Midbrain (tissue), 1 donor: ENCODE data around the gene TMEM218.
"Not testable (repeated sequence)": the region's sequence is repeated elsewhere in the genome, so short reads cannot be mapped to it uniquely, and the experiment has no call there.

Experiments
- DNase-seq: peaks from one replicate; lab custom pipeline; 2025; lab: John Stamatoyannopoulos, UW

The TMEM218 gene

GRCh38 chr11:125075242-125075625 is 36.2 kb downstream of the TMEM218 start:
- DNase-seq, result no peak

DNA sequence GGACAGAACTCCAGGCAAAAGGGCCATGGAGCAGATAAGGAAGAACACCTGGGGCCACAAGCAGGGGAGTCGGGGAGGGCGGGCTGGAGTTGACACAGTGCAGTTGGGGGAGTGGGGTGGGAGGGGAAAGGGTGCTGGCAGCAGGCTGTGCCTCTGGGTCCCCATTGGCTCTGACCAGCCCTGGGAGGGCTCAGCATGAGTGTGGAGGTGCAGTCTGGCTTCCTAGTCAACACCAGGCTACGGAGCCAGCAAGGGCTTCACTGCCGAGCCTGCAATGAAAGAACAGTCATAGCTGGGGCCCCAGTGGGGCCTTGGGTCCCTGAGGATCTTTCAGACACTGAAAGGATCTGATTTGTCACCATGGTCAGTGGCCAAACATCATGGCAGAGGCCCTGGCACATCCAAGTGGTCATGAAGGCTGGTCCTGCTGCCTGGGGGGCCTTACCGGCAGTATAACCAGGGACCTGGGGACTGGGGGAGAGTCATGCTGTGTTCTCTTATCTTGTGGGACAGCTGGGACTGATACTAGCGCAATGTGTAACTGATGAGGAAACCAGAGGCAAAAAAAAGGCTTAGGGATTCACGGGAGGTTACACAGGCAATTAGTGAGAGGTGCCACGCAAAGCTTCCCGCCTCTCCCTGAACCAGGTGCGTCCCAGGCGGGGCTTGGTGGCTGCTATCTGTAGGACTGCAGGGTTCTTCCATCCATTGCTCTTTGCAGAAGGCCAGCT is 36.8 kb downstream of the TMEM218 start:
- no peak for DNase-seq

DNA sequence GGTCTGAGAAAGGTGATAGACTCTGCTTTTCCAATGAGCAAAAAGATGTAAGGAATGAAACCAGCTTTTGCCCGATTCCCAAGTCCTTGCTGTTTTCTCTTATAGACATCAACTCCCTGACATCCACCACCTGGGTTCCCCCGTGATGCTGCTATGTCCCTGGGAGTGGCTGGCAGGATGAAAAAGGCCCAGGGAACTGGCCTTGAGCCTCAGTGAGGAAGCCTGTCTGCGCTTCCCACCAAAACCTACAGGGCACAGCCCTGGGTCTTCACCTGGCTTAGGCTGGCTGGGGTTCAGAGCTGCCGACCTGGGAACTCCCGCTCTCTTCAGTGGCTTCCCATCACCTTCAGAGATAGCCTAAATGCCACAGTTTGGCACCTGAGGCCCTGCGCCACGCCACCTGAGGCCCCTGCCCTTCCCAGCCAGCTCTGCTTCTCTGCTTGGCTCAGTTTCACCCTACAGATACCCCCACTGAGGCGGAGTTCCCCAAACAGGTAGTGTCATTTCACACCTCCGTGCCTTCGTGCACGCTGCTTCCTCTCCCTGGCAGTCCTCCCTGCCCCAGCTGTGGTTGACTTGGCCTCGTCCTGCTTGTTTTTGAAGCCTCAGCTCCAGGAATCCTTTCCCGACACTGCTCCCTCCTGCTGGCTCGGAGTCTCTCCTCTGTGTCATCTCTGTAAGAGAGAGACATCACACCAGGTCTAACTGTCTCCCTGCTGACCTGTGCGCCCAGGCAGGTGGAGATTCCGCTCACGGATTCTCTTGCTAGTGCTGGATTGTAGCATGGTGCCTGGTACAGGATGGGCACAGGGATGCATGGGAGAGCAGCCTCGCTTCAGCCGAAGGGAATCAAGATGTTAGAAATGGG is 37.6 kb downstream of the TMEM218 start:
- no peak for DNase-seq

DNA sequence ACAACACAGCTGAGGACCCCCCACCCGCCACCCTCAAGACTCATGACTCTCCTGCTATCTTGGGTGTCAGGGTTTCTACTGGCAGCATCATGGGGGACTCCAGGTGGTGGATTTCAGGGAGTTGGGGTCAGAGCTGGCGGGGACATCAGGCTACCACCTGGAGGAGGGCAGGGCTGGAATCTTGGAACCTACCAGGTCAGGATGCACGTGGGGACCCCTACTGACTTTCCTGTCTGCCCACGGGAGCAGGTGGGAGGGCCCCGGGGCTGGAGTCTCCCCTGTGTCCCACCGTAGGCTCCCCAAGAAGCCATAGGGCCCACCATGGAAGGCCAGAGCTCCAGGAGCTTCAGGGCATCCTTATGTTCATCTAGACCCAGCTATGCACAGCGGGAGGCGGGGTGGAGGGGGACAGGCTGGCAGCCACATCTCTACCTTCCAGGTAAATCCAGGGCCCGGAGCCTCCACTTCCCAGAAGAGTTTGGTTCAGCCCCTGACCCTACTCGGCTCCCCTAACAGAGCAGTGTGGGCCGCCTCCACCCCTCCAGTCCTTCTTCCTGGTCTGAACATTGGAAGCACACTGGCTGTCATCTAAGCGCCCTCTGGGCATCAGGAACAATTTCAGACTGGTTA is 38.4 kb downstream of the TMEM218 start:
- DNase-seq, result no peak

GRCh38 chr11:125072218-125072960 is 39.0 kb downstream of the TMEM218 start:
- peak; percentile 42 for DNase-seq

- no peak for DNase-seq
Measured at GRCh38 chr11:125071846-125072217, 39.6 kb downstream of the TMEM218 start.

- no peak for DNase-seq
Measured at GRCh38 chr11:125071435-125071834, 40.0 kb downstream of the TMEM218 start.

- peak; percentile 15 for DNase-seq
Measured at GRCh38 chr11:125070699-125071254, 40.6 kb downstream of the TMEM218 start.

DNA sequence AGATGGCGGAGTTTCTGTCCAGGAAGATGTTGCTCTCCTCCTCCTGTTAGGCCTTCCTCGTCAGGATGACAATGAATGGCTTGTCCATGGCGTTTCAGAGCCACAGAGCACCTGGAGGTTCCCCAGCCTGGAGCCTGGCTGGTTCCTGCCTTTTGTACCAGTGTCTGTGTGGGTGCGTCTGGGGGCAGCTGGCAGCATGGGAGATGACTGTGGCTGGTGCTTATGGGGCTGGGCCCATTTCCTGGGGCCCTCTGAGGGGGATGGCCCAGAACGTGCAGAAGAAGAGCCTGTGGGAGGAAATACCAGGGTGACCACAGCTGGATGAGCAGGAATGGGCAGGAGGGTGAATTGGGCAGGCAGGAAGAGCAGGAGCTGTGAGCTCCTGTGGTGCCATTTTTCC is 41.6 kb downstream of the TMEM218 start:
- DNase-seq, result no peak

DNA sequence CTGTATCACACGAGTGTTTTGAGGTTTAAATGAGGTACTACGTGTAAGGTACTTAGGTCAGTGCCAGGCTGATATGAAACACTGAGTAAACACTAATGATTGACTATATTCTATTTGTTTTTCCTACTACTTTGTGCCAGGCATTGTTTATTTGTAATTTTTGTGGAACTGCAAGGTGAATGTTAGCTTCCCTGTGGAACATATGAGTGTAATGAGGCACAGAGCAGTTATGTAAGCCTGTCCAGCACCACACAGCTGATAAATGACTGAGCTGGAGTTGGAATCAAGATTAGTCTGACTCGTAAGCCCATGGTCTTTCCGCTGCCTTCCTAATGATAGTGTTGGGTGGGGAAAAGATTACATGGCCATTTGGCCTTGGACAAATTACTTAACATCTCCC is 42.4 kb downstream of the TMEM218 start:
- no peak for DNase-seq

DNA sequence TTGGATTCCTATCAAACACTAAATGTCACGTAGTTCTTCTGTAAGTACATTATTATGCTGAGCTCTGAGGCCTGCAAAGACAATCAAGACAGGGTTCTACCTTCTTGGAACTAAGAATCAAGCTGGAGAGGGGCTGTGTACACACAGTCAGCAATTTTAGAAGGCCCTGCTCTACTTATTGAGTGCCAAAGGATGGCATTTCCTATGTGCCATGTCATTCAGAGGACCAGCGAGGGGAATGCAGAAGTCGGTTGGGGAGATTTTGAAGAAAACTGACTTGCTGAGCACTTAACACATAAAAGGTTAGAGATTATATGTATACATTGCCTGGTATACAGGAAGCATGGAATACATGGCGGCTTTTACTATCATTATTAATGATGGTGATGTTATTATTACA is 43.1 kb downstream of the TMEM218 start:
- DNase-seq, result no peak

GRCh38 chr11:125064070-125064469 is 47.4 kb downstream of the TMEM218 start:
- DNase-seq, result no peak

GRCh38 chr11:125063429-125064043 is 47.9 kb downstream of the TMEM218 start:
- DNase-seq, result no peak

- peak; percentile 50 for DNase-seq
Measured at GRCh38 chr11:125062931-125063428, 48.4 kb downstream of the TMEM218 start, which contains the start of gene SLC37A2. Gene SLC37A2, plus strand, starts transcription at chr11:125063305. Its CDS starts 63 bp downstream, at chr11:125063368.

GRCh38 chr11:125062218-125062930 is 49.1 kb downstream of the TMEM218 start:
- no peak for DNase-seq

DNA sequence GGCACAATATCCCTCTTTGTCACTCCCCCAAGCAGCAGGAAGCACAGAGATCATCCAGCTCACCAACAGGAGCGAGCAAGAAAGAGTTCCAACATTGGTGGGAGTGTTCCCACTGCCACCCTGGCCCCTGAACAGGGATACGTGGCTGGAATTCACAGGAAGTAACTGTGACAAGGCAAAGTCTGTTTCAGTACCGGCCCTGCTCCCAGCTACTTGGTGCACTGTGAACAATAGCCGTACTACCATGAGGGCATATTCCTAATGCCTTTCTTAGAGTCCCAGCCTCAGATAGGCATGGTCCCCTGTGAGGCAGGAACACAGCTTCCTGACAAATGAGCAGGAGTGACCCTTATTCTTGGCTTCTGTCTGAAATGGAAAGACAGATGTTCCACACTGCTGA is 50.1 kb downstream of the TMEM218 start:
- DNase-seq, result no peak

DNA sequence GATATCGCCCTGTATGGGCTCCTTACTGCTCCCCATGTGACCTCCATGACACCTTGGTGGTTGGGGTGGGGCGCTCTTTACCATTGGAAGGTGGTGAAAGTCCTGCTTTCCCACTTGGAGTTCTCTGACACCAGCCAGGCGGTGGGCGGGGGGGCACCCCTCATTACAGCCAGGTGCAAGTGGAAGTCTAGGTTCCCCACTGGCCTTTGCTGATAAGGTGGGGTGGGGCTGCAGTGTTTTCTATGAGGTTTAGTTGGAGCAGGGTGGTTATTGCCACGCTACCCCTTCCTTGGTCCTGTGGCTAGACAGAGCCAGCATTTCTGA is 53.8 kb downstream of the TMEM218 start:
- no peak for DNase-seq

DNA sequence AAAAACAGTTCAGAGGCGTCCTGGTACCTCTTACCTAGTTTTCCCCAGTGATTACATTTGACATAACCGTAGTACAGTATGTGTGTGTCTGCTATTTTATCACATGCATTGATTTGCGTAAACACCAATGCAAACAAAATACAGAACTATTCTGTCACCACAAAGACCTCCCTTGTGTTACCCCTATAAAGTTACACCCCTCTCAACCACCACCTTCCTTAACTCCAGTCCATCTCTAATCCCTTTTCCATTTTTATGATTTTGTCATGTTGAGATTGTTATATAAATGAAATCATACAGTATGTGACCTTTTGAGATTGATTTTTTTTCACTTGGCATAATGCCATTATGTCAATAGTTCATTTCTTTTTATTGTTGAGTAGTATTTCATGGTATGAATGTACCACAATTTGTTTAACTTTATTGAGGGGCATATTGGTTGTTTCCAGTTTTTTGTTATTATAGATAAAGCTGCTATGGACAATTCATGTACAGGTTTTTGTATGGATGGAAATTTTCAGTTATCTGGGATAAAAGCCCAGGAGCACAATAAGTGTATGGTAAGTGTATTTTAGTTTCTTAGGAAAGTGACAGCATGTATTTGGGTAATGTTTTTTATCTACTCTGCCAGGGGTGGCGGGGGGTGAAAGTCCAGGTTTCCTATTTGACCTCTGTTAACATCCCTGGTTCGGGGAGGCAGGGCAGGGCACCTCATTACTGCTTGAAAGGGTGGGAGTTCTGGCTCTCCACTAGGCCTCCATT is 54.3 kb downstream of the TMEM218 start:
- no peak for DNase-seq

DNA sequence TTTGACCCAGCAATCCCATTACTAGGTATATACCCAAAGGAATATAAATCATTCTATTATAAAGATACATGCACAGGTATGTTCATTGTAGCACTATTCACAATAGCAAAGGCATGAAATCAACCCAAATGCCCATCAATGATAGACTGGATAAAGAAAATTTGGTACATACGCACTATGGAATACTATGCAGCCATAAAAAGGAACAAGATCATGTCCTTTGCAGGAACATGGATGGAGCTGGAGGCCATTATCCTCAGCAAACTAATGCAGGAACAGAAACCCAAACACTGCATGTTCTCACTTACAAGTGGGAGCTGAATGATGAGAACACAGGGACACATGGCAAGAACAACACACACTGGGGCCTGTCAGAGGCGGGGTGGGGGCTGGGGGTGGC is 55.3 kb downstream of the TMEM218 start:
- DNase-seq, result not testable (repeated sequence)
